GM08714 (cell line): Measurements from ENCODE around the gene NACC2.

Experiments
- H3K4me3 ChIP-seq: fragments of 200-500 bp; sonication (Bioruptor generic); 2 replicates; pipeline ENCODE4 v1.5.1; 2014; ENCODE audit warnings: mild to moderate bottlenecking, low read length, inconsistent platforms
- ZNF274 ChIP-seq: IDR thresholded peaks from 2 replicates; pipeline ENCODE4 v1.6.1; 2012; ENCODE audit warnings: mild to moderate bottlenecking, low read depth, low read length

Gene NACC2

DNA sequence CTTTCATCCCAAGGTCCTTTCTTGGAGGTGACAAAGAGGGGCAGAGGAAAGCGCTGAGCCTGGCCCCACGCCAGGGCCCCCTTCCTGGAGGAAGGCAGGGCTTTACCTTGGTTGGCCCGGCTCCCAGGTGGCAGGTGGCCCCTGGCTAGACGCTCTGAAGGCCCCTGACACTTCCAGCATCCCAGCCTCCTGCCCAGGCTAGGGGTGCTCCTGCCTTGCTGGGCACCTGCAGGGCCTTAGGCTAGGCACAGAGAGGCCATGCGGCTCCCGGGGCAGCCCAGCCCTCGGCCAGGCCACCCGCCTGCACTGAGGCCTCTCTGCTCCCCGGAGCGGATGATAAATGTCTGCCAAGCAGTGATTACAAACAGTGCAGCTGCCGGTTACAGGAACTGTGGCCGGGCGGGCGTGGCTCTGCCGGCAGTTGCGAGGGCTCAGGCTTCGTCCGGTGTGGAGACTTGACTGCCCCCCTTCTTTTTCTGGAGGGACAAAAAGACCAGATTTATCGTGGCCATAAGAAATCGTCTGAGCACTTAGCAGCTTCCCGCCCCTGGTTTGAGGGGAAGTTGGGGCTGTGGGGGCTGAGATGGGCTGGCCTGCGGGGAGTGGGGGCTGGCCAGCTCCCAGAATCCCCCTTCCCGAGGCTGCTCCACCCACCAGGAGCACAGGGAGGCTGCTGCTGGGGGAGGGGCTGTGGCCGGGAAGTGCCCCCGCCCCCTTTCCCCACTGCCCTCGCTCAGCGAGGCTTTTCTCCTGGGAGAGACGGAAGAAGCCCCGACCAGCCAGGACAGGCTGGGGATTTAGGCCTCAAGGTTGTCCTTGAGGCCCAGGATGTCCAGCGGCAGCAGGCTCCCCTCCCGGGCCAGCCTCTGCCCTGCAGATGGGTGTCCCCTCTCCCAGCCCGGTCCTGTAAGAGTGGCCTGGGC, 102.3 kb downstream of the NACC2 start:
- no peak overlapping the region for H3K4me3 ChIP-seq
- TF ChIP-seq ZNF274: no peak

DNA sequence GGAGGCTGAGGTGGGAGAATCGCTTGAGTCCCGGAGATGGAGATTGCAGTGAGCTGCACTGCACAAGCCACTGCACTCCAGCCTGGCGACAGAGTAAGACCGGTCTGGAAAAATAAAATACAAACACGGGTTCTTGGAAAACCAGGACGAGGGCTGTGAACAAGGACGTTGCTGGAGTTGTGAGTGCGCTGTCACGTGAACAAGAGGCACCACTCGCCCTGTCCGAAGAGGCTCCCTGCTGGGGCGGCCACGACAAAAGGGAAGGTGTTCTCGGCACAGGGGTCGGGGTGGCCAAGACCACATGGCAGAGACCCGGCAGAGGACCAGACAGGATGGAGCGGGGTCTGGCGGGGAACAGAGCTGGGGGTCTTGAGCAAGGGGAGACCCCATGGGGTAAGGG, 103.3 kb downstream of the NACC2 start:
- no peak overlapping the region for H3K4me3 ChIP-seq
- no peak for TF ChIP-seq ZNF274

GRCh38 chr9:135990468-135991429, 104.3 kb downstream of the NACC2 start:
- H3K4me3 ChIP-seq: no peak overlapping the region
- TF ChIP-seq ZNF274: no peak

DNA sequence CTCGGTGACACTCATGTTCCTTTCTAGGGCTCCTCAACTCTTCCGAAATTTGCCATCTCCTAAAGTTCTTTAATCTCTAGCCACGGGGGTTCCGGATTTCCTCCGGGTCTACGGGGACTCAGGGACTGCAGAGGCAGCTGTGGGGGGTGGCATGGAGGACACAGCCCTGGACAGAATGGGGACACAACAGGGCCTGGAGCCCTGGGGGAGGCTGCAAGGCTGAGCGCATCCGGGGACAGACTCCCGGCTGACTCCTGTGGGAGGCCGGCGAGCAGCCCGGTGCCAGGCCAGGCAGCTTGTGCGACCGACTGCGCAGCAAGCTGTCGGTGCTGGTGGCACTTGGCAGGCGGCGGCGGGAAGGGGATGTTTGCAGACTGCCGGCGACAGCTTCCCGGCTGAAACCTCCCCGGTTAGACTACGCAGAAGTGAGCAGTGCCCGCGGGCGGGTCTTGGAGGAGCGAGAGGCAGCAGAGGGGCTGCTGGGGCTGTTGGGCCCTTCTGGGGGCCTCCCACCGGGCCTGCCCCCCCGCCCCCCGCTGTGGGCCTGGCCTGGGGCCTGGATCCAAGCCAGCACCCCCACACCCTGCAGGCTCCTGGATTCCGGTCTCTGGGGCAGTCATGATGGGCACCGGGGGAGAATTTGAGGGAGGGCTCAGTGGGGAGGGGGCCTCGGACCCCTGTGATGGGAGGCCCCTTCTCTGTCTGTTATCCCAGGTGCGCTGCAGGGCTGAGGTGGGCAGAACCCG, 105.2 kb downstream of the NACC2 start:
- no peak for TF ChIP-seq ZNF274
- no peak overlapping the region for H3K4me3 ChIP-seq

DNA sequence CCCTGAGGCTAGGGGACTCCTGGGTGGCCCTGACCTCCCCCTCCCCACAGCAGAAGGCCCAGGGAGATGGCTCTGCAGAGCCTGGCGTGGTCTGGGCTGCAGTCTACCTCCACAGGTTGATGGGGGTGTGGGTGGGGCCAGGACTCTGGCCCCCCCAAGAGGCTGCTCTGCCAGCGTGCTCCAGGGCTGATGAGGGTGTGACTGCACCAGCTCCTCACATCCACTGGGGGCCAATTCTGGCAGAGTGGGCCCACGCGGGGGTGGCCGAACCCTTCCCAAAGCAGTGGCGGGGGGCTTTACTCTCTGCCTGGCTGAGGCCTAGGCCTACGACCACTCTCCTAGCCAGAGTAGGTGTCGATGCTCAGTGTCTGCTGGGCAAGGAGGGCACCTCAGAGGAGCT, 105.9 kb downstream of the NACC2 start:
- no peak for TF ChIP-seq ZNF274
- H3K4me3 ChIP-seq: no peak overlapping the region

DNA sequence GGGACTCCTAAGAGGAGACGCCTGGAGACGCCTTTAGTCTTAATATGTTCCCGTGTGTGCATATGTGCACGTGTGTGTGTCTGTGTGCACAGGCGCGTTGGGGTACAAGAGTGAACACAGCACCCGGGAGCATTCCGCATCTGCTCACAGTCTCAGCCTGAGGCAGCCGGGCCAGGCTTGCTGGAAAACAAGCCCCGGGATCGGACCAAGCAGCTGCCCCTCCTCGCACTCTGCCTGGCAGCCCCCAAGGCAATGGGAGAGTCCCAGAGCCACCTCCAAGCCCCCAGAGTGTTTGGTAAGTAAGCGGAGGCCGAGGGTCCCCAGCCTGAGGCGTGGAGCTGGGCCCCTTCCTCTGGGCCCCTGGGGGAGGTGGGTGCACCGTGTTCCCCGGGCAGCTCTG, 106.6 kb downstream of the NACC2 start:
- H3K4me3 ChIP-seq: no peak overlapping the region
- no peak for TF ChIP-seq ZNF274

- TF ChIP-seq ZNF274: no peak
- H3K4me3 ChIP-seq: no peak overlapping the region
Measured at GRCh38 chr9:135987838-135988404, 107.2 kb downstream of the NACC2 start.

DNA sequence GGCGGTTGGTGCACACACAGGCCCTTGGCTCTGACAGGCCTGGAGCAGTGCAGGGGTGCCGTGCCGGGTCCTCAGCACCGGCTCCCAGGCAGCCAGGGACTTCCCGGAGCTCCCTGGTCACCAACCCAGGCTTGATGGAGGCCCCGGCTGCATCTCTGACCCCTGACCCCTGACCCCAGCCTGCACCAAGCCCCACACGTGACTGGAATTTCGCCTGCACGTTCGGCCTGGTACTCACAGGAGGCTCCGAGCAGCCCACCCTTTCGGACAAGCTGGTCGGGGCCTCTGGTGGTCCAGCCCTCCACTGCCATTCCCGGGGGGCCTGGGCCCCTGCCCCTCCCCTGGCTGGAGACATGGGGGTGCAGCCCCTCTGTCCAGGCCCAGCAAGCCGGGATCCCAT, 108.5 kb downstream of the NACC2 start:
- no peak overlapping the region for H3K4me3 ChIP-seq
- no peak for TF ChIP-seq ZNF274

DNA sequence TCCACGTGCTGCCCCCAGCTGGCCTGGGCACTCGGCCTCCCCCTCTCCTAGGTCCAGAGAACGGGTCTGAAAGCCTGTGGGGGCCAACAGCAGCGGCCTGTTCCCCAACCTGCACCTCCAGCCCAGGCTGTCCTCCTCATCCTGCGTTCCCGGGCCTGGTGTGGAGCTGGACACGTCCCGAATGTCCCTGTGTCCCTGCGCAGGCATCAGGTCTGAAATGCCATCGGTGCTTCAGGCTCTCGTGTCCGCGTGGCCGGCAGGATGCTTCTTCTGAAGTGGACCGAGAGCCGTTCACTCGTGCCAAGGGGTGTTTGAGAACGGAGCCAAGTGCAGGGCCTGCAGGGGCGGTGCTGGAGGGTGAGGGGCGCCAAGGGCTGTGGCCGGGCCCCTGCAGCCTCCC, 109.2 kb downstream of the NACC2 start:
- TF ChIP-seq ZNF274: no peak
- no peak overlapping the region for H3K4me3 ChIP-seq

DNA sequence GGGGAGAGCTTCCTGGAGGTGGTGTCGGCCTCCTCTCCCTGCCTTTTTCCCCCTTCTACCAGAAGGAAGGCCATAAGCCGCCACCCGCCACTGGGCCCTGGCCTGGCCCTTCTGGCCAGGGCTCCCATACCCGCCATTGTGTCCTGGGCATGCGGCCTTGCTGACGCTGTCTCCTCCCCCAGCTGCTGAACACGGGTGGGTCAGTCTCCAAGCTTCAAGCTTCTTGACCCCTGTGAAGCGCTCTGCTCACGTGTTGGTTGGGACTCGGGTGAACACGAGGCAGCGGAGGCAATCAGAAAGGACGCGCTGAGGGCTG, 109.7 kb downstream of the NACC2 start:
- TF ChIP-seq ZNF274: no peak
- H3K4me3 ChIP-seq: no peak overlapping the region

- TF ChIP-seq ZNF274: no peak
- no peak overlapping the region for H3K4me3 ChIP-seq
Measured at GRCh38 chr9:135984072-135984710, 110.9 kb downstream of the NACC2 start.

- TF ChIP-seq ZNF274: no peak
- H3K4me3 ChIP-seq: no peak overlapping the region
Measured at GRCh38 chr9:135983208-135984071, 111.6 kb downstream of the NACC2 start.

GRCh38 chr9:135982499-135983207, 112.4 kb downstream of the NACC2 start:
- TF ChIP-seq ZNF274: no peak
- no peak overlapping the region for H3K4me3 ChIP-seq
